ENCODE data around the gene MLLT6. TPM values are rescaled to one million over a fixed set of nuclear protein-coding genes. Genes with fewer than 3 reads are reported as not detected.

The MLLT6 gene
- total and polyA plus RNA-seq, 2 of the 13 experiments (the other 11 are each of a cell fraction or from before 2014, with no cell fraction given), result 50.7 to 69.5 TPM

DNA sequence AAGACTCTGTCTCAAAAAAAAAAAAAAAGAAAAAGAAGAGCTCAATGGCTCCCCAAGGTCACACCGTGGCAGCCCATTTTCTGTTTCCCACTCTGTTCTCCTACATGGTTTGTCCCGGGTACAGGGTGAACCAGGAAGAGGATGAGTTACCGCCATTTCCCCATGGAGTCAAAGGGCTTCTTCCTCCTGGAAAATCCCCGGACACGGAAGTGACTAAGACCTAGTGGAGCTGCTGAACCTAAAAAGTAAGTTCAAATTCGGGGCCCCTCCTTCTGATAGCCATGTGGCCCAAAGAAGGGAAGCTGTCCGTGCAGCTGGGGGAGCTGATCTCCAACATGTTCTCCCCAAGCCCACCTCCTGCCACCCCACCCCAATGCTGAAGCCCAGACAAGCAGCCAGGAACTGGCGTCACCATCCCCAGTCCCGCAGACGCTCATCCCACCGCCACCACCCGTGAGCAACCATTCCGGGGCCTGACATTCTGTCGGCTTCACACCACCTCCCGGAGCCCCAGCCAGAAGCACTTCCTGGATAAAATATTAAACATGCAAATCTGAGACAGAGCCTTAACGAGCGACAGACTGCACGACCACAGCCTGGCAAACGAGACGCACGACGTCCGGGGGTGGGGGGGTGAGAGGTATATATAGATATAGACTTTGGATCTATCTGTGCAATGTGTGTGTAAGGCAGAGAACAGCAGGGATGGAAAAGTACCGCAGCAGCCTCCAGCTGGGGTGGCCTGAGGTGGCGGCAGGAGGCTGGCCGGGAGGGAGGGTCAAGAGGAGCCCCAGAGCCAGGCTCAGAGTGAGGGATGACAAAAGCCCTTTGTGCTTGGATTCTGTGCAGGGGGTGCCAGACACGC lies 47.9 kb upstream of the MLLT6 start (continued):
- TF ChIP-seq, protein P1, sequence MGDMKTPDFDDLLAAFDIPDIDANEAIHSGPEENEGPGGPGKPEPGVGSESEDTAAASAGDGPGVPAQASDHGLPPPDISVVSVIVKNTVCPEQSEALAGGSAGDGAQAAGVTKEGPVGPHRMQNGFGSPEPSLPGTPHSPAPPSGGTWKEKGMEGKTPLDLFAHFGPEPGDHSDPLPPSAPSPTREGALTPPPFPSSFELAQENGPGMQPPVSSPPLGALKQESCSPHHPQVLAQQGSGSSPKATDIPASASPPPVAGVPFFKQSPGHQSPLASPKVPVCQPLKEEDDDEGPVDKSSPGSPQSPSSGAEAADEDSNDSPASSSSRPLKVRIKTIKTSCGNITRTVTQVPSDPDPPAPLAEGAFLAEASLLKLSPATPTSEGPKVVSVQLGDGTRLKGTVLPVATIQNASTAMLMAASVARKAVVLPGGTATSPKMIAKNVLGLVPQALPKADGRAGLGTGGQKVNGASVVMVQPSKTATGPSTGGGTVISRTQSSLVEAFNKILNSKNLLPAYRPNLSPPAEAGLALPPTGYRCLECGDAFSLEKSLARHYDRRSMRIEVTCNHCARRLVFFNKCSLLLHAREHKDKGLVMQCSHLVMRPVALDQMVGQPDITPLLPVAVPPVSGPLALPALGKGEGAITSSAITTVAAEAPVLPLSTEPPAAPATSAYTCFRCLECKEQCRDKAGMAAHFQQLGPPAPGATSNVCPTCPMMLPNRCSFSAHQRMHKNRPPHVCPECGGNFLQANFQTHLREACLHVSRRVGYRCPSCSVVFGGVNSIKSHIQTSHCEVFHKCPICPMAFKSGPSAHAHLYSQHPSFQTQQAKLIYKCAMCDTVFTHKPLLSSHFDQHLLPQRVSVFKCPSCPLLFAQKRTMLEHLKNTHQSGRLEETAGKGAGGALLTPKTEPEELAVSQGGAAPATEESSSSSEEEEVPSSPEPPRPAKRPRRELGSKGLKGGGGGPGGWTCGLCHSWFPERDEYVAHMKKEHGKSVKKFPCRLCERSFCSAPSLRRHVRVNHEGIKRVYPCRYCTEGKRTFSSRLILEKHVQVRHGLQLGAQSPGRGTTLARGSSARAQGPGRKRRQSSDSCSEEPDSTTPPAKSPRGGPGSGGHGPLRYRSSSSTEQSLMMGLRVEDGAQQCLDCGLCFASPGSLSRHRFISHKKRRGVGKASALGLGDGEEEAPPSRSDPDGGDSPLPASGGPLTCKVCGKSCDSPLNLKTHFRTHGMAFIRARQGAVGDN (CRISPR knock-in tag; IDR thresholded peaks at IDR 0.05), result peak; percentile 95
- TF ChIP-seq ZNF496 (CRISPR knock-in tag; IDR thresholded peaks at IDR 0.05; ENCODE audit: insufficient replicate concordance) (no peak), MED13 (CRISPR knock-in tag; IDR thresholded peaks at IDR 0.05) (peak; percentile 91), CBX1 (IDR thresholded peaks at IDR 0.05; ENCODE audit: low read depth) (no peak), ZNF180 (CRISPR knock-in tag; IDR thresholded peaks at IDR 0.05; ENCODE audit: borderline replicate concordance, low read depth) (no peak), POLR2A (IDR thresholded peaks at IDR 0.05; ENCODE audit: insufficient read depth in 1 of 2, low read depth in 2 of 2, low read length in 2 of 2) (peak; percentile 85 to 92), TBX3 (IDR thresholded peaks at IDR 0.05; ENCODE audit: borderline replicate concordance) (peak; percentile 79), ZNF432 (CRISPR knock-in tag; IDR thresholded peaks at IDR 0.05; ENCODE audit: borderline replicate concordance) (no peak), NPAS2 (CRISPR knock-in tag; IDR thresholded peaks at IDR 0.05; ENCODE audit: borderline replicate concordance) (no peak), ZNF883 (CRISPR knock-in tag; IDR thresholded peaks at IDR 0.05; ENCODE audit: not compliant biosample characterization) (peak; percentile 80), RXRB (CRISPR knock-in tag; IDR thresholded peaks at IDR 0.05; ENCODE audit: borderline replicate concordance) (peak; percentile 96), DPF2 (CRISPR knock-in tag; IDR thresholded peaks at IDR 0.05; ENCODE audit: borderline replicate concordance, low read depth) (no peak; the same call in 1 of the 2 replicates)
- TF ChIP-seq, protein P2, sequence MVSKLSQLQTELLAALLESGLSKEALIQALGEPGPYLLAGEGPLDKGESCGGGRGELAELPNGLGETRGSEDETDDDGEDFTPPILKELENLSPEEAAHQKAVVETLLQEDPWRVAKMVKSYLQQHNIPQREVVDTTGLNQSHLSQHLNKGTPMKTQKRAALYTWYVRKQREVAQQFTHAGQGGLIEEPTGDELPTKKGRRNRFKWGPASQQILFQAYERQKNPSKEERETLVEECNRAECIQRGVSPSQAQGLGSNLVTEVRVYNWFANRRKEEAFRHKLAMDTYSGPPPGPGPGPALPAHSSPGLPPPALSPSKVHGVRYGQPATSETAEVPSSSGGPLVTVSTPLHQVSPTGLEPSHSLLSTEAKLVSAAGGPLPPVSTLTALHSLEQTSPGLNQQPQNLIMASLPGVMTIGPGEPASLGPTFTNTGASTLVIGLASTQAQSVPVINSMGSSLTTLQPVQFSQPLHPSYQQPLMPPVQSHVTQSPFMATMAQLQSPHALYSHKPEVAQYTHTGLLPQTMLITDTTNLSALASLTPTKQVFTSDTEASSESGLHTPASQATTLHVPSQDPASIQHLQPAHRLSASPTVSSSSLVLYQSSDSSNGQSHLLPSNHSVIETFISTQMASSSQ (IDR thresholded peaks at IDR 0.05; ENCODE audit: low read depth), result peak; percentile 86
- TF ChIP-seq, protein P2 (CRISPR knock-in tag; IDR thresholded peaks at IDR 0.05; ENCODE audit: borderline replicate concordance), result peak; percentile 94
- TF ChIP-seq, protein P3, sequence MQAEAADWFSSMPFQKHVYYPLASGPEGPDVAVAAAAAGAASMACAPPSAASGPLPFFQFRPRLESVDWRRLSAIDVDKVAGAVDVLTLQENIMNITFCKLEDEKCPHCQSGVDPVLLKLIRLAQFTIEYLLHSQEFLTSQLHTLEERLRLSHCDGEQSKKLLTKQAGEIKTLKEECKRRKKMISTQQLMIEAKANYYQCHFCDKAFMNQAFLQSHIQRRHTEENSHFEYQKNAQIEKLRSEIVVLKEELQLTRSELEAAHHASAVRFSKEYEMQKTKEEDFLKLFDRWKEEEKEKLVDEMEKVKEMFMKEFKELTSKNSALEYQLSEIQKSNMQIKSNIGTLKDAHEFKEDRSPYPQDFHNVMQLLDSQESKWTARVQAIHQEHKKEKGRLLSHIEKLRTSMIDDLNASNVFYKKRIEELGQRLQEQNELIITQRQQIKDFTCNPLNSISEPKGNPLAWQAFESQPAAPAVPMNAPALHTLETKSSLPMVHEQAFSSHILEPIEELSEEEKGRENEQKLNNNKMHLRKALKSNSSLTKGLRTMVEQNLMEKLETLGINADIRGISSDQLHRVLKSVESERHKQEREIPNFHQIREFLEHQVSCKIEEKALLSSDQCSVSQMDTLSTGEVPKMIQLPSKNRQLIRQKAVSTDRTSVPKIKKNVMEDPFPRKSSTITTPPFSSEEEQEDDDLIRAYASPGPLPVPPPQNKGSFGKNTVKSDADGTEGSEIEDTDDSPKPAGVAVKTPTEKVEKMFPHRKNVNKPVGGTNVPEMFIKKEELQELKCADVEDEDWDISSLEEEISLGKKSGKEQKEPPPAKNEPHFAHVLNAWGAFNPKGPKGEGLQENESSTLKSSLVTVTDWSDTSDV (CRISPR knock-in tag; IDR thresholded peaks at IDR 0.05), result peak; percentile 66; the same call in 1 of the 2 replicates
- TF ChIP-seq, protein P4, sequence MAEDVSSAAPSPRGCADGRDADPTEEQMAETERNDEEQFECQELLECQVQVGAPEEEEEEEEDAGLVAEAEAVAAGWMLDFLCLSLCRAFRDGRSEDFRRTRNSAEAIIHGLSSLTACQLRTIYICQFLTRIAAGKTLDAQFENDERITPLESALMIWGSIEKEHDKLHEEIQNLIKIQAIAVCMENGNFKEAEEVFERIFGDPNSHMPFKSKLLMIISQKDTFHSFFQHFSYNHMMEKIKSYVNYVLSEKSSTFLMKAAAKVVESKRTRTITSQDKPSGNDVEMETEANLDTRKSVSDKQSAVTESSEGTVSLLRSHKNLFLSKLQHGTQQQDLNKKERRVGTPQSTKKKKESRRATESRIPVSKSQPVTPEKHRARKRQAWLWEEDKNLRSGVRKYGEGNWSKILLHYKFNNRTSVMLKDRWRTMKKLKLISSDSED (CRISPR knock-in tag; IDR thresholded peaks at IDR 0.05), result 0 out of 2 replicates have a peak, but pooled peaks have one; percentile 53

Measured in HepG2 (cell line).